GM19395 (cell line): Measurements from ENCODE around the gene BTBD18.
A peak's percentile ranks its signal among the peaks of the same experiment; 100 is the strongest.
"Not testable (repeated sequence)": the region's sequence is repeated elsewhere in the genome, so short reads cannot be mapped to it uniquely, and the experiment has no call there.

Experiments
- ATAC-seq: cut with Tn5 transposase; IDR thresholded peaks from one replicate; pipeline ENCODE4 v1.9.1; 2021; ENCODE audit warnings: mild to moderate bottlenecking, moderate library complexity; ENCODE audit not compliant: unreplicated experiment

BTBD18 gene

DNA sequence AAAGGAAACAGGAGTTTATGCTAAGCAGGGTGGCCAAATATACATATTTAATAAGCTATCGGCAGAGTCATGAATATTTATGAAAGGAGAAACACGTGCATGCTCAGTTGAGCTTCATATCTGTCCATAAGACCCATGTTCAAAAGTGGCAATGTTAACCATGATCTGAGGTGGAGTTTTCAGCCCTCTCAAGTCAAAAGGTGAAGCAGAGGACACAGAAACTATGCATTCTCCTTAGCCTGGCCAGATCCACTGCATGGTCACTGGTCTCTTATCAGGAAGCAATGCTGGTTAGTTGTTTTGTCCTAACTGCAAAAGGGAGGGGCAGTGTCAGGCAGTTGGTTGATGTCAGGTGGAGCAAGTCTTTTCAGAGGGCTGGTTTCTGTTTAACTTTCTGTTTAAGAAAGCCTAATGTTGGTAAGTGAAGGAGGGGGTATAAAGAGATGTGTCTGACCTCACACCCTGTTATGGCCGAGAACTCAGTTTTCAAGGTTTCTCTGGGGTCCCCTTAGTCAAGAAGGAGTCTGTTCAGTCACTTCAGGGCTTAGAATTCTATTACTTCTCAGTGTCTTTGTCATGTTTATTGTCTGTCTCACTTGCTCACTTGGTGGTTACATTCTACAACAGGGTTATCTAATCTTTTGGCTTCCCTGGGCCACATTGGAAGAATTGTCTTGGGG, 15.9 kb downstream of the BTBD18 start:
- ATAC-seq: peak; percentile 56

DNA sequence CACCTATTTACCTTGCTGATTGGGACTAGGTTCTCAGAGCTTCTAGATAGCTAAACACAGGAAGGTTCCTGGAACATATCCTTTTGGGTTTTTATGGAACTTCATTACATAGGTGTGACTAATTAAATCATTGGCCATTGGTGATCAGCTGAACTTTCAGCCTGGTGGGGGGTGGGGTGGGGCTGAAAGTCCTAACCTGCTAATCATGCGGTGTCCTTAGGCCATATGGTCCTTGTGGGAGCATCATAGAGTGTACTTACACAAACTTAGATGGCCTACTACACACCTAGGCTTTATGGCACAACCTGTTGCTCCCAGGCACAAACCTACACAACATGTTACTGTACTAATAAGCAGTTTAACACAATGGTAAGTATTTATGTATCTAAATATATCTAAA, 19.0 kb downstream of the BTBD18 start:
- ATAC-seq: no peak

DNA sequence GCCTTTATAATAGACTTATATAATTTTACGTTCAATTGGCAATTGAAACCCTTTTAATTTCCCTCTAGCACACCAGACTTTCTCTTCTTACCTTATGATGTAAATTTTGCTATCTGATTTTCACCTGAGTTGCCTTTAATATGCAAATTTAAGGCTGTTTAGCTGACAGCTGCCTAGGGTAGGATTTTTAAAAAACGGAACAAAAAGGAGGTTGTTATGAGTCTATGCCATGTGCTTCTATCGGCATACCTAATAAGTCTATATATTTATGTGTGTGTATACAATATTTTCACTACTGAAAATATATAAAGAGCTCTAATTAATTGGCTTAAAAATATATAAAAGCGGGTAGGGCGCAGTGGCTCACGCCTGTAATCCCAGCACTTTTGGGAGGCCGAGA, 22.1 kb downstream of the BTBD18 start:
- ATAC-seq: no peak

DNA sequence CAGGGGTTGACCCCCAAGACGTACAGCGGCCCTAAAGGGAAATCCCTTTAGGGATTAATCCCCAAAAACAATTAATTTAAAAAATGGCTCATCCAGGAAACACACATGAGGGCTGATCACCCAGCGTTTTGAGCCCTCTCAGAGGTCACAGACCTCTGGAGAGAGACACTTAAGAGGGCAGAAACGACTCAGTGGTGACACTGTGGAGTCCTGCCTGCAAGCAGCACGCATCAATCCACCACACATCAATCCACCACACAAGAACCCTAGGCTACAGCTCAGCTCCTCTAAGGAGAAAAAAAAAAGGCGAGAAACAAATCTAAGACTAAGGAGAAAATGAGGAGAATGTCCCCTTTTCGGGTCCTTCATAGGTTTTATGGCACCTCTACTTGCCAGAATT, 22.8 kb downstream of the BTBD18 start:
- no peak for ATAC-seq

DNA sequence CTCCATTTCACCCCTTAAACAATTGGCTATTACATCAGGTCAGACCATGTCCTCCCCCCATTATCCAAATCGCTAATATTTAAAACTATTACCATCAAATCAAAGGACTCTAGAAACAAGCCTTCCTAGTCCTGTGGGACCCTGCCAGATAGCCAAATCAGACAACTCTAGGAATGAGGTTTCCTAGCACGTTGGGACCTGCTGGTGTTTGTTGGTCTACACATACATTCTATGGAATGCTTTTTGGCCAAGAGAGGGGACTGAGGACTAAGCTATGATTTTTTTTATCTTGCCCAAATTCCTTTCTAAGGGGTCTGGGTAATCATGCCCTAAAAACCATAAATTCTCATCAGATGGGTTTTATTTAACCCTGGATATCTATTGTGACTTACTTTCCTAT, 24.4 kb downstream of the BTBD18 start:
- ATAC-seq: no peak

DNA sequence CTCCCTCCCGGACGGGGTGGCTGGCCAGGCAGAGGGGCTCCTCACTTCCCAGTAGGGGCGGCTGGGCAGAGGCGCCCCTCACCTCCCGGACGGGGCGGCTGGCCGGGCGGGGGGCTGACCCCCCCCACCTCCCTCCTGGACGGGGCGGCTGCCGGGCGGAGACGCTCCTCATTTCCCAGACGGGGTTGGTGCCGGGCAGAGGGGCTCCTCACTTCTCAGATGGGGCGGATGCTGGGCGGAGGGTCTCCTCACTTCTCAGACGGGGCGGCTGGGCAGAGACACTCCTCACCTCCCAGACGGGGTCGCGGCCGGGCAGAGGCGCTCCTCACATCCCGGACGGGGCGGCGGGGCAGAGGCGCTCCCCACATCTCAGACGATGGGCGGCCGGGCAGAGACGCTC, 34.9 kb downstream of the BTBD18 start:
- not testable (repeated sequence) for ATAC-seq

DNA sequence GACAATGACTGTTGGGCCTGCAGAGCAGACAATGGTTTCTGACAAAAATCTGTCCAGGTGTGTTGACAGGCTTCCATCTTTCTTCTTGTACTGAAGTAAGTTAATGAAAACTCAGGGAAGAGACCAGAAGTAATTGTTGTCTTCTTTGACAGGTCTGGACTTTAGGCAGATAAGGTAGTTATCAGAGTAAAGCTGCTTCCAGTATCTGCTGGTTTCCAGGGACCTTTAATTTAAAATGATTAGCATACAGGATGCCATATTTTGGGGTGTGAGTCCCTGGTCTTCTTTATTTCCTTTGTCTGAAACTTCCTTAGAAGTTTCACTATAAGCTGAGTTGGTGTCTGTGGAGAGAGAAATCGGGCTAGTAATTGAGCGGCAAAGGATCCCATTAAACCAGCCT, 37.8 kb downstream of the BTBD18 start:
- no peak for ATAC-seq

DNA sequence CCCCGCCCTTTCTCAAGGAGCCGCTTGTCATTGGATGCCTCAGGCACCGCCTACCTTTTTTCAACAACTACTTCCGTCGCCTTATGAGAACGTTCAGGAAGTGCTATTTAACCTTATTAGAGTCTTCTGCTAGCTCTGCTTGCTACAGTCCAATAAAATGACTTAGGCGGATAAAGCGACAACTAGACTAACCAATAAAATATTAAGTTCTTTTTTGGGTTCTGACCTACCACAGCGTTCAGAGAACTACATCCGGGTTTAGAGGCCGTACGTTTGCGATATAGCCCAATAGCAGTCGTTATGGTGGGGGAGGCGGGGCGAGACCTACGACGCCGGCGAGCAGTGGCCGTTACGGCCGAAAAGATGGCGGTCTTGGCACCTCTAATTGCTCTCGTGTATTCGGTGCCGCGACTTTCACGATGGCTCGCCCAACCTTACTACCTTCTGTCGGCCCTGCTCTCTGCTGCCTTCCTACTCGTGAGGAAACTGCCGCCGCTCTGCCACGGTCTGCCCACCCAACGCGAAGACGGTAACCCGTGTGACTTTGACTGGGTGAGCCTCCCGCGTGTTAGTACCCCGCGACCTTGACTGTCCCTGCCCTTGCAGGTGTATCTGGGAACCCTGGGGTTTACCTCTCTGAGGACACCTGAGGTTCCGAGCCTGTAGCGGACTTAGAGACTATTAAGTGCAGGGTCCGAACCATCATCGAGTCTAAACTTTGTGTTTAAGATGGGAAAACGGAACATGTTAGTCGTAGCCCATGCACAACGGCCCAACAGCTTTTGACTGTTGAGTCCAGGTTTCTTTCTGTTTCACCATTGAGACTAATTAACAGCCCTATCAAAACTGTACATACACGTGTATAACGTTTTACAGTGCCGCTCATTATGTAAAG, 39.1 kb downstream of the BTBD18 start, which contains the start of gene TMX2:
Gene TMX2 (plus strand): TSS at position 338 of the 895 bp plus-strand sequence. CDS start 26 bp downstream, at position 364.
- ATAC-seq: peak; percentile 96

DNA sequence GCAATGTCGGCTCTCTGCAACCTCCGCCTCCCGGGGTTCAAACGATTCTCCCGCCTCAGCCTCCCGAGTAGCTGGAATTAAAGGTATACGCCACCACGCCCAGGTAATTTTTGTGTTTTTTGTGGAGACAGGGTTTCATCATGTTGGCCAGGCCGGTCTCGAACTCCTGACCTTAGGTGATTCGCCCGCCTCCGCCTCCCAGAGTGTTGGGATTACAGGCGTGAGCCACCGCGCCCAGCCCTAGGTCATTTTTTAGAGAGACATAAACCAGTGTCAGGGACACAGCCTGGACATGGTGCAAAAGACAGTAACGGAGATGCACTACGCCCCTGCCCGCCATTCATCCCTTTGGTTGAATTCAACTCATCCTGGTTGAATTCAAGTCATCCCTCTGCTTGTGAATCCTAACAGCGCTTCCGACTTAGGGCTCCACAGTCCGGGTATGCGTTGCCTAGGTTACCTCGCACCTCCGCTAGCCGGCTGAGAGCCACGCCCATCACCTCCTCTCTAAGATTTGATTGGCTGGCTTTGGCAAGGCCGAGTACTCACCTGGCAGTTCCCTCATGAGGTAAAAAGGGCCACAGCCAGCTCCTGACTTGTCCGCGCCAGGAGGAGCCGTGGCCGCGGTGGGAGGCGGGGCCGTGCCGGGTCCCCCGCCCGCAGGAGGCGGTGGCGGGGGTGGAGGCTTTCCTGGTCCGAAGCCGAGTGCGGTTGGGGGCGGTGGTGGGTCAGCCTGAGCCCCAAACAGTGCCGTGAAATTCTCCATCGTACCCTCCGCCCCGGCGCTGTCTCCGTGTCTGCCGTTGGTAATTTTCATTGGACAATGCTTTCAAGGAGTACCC, 40.0 kb downstream of the BTBD18 start, which contains the start of gene MED19:
Gene MED19 (minus strand): TSS at position 802 of the 842 bp plus-strand sequence. CDS start 36 bp downstream, at position 766.
- peak; percentile 52 for ATAC-seq

DNA sequence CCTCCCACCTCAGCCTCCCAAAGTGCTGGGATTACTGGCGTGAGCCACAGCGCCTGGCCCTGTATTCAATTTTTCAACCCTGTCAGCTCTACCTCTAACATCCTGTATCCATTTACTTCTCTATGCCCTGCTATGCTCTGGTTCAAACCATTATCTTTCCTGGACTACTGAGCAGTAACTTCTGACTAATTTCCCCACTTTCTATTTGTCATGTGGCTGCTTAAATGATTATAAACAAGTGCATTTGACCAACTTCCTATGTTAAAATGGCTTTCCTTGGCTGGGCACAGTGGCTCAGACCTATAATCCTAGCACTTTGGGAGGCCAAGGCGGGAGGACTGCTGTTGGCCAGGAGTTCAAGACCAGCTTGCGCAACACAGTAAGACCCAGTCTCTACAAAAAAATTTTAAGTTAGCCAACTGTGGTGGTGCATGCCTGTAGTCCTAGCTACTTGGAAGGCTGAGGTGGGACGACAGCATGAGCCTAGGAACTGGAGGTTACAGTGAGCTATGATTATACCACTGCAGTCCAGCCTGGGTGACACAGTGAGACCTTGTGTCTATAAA, 41.7 kb downstream of the BTBD18 start:
- ATAC-seq: no peak

DNA sequence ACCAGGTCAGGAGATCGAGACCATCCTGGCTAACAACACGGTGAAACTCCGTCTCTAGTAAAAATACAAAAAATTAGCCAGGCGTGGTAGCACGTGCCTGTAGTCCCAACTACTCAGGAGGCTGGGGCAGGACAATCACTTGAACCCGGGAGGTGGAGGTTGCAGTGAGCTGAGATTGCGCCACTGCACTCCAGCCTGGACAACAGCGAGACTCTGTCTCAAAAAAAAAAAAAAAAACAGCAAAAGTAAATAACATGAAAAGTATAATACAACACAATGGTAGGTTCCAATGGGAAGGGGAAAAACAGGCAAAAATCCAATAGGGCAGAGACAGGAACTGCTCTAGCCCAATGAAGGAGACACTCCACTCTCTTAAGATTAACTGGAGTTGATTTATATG, 46.2 kb downstream of the BTBD18 start:
- ATAC-seq: not testable (repeated sequence)

DNA sequence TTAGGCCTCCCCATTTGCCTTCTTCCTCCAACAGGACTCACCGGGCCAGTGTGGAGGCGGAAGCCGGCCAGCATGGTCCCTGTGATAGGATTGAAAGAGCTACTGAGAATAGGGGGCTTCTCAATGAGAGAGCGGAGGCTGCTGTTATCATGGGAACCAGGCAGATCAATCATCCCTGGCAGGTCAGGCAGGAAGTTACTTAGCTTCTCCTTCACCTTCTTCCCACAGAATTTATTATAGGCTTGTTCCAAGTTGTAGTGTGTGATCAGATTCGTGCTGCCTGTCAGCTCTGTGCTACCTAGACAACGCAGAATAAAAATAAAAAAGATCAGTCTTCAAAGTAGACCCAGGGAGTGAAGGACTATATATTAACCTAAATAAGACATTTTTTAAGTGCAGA, 46.7 kb downstream of the BTBD18 start:
- ATAC-seq: no peak

DNA sequence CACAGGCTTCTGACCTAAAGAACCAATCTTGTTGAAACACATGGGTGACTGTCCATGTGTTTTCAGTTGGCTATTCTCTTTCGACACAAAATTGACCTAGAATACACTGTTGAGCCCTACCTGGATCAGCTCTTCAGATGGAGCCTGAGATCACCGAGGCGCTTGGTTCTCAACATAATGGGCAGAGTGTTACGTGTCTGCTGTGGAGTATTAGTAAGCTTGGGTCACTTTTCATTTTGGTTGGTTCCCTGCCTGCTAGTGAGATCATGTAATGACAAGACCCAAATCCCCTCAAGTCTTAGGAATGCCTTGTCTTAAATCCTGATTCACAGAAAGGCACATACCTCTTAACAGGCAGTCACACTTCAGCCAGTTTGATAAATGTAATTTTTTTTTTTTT, 48.3 kb downstream of the BTBD18 start:
- no peak for ATAC-seq

DNA sequence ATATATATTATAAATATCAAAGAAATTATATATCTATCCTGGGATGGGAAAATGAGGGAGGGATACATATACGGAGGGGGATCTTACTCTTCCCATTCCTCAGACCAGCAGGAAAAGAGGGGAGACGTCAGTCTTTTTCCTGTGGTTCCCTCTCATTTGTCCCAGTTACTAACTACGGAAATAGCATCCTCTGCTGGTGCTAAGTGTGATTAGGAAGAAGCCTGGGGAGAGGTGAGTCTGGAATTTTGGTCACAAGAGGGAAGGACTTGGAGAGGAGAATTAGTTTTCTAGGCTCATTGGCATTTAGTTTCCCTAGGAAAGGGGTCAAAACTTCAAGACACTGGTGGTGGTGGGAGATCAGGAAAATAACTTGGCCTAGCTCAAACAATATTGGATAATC, 51.2 kb downstream of the BTBD18 start:
- ATAC-seq: no peak

DNA sequence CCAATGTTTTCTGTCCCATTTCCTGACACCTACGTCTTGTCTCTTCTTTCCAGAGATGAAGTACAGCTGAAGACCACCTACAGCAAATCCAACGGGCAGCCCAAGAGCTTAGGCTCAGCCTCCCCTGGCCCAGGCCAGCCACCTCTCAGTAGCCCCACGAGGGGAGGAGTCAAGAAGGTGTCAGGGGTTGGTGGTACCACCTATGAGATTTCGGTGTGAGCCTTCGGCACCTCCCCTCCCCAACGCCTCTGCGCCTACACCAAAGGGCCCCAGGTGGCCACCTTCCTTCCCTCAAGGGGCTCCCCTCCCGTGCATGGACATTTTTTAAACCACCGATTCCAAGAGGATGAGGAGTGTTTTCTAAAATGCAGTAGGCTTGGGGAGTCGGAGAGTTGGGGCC, 51.8 kb downstream of the BTBD18 start:
- no peak for ATAC-seq

DNA sequence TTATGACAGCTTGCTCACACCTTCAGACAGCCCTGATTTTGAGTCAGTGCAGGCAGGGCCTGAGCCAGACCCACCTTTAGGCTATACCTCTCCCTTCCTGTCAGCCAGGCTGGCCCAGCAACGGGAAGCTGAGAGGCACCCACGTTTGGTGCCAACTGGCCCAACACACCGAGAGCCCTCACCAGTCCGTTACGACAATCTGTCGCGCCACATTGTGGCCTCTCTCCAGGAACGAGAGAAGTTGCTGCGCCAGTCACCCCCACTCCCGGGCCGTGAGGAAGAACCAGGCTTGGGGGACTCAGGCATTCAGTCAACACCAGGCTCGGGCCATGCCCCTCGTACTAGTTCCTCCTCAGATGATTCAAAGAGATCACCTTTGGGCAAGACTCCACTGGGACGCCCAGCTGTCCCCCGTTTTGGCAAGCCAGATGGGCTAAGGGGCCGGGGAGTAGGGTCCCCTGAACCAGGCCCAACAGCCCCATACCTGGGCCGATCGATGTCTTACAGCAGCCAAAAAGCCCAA, 52.7 kb downstream of the BTBD18 start:
- no peak for ATAC-seq
